ENCODE results near the gene EPB41L3. TPM values are rescaled to one million over a fixed set of nuclear protein-coding genes. Genes with fewer than 3 reads are reported as not detected.

EPB41L3 gene
- total and polyA plus RNA-seq, 10 of the 15 experiments (the other 5 are each of a cell fraction or from before 2014, with no cell fraction given), result 0.11 to 0.69 (median 0.23) TPM; not detected in 6

DNA sequence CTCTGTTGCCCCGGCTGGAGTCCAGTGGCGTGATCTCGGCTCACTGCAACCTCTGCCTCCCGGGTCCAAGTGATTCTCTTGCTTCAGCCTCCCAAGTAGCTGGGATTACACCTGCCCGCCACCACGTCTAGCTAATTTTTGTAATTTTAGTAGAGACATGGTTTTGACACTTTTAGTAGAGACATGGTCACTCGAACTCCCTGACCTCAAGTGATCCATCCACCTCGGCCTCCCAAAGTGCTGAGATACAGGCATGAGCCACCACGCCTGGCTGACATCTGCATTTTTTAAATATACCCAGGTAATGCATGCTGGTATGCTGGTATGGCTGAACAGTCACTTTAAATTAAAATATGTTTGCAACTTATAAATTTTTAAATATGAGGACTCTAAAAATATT lies 91.9 kb downstream of the EPB41L3 start:
- in situ Hi-C loops (cut with MboI) (no loop called here), intact Hi-C loops (cut with micrococcal nuclease; ENCODE audit: unreplicated experiment) (no loop called here)
- SMC1A ChIA-PET (ENCODE audit: uncharacterized antibody, unreplicated experiment), result interaction anchor here (1.6 kb wide), 1 partner anchor 9 kb away, joined by 4 read pairs; no protein-coding TSS in a partner anchor
- no peaks in the 10 kb centered on the region for H3K9me3 ChIP-seq (replicated peaks; ENCODE audit: control insufficient read depth, insufficient read depth, low read length)
- TF ChIP-seq KDM1A (IDR thresholded peaks at IDR 0.05; ENCODE audit: borderline replicate concordance) (no peak), NRF1 (conservative IDR thresholded peaks at IDR 0.05; ENCODE audit: low read depth, low read length) (no peak), ZBTB11 (CRISPR knock-in tag; IDR thresholded peaks at IDR 0.05) (no peak), CREB1 (IDR thresholded peaks at IDR 0.05; ENCODE audit: low read depth) (no peak), BMI1 (IDR thresholded peaks at IDR 0.05; ENCODE audit: borderline replicate concordance) (no peak), FOXK2 (IDR thresholded peaks at IDR 0.05) (no peak), SIX5 (IDR thresholded peaks at IDR 0.05; ENCODE audit: low read depth, low read length, severe bottlenecking) (no peak), RB1 (IDR thresholded peaks at IDR 0.05; ENCODE audit: borderline replicate concordance) (no peak), HDAC6 (IDR thresholded peaks at IDR 0.05; ENCODE audit: unreplicated experiment) (no peak), RBBP5 (conservative IDR thresholded peaks at IDR 0.05) (no peak), BACH1 (IDR thresholded peaks at IDR 0.05; ENCODE audit: borderline replicate concordance) (no peak), CHD1 (IDR thresholded peaks at IDR 0.05; ENCODE audit: low read depth, low read length) (no peak), IKZF1 (conservative IDR thresholded peaks at IDR 0.05) (no peak), SUZ12 (IDR thresholded peaks at IDR 0.05; ENCODE audit: unreplicated experiment) (no peak), BHLHE40 (IDR thresholded peaks at IDR 0.05; ENCODE audit: borderline replicate concordance in 1 of 2, low read depth in 2 of 2, low read length in 1 of 2) (no peak), ZNF274 (IDR thresholded peaks at IDR 0.05; ENCODE audit: insufficient read depth, insufficient read length) (no peak), CHD2 (IDR thresholded peaks at IDR 0.05; ENCODE audit: borderline replicate concordance, low read depth, low read length) (no peak)
- TF ChIP-seq, protein P1, sequence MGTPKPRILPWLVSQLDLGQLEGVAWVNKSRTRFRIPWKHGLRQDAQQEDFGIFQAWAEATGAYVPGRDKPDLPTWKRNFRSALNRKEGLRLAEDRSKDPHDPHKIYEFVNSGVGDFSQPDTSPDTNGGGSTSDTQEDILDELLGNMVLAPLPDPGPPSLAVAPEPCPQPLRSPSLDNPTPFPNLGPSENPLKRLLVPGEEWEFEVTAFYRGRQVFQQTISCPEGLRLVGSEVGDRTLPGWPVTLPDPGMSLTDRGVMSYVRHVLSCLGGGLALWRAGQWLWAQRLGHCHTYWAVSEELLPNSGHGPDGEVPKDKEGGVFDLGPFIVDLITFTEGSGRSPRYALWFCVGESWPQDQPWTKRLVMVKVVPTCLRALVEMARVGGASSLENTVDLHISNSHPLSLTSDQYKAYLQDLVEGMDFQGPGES (IDR thresholded peaks at IDR 0.05), result no peak
- POLR2A ChIA-PET, result no interaction called here
- no peaks in the 10 kb centered on the region; a peak in 1 of 4 replicates for H3K27me3 ChIP-seq (replicated peaks in 1 of 2; ENCODE audit: control insufficient read depth in 2 of 2, insufficient read depth in 2 of 2, low read length in 1 of 2)
- H3K4me2 ChIP-seq (ENCODE audit: control insufficient read depth, insufficient read depth), result no peak overlapping the region
- H3K79me2 ChIP-seq (ENCODE audit: control insufficient read depth, insufficient read depth, low read length), result no peaks in the 10 kb centered on the region
- H3K9ac ChIP-seq (ENCODE audit: control insufficient read depth, insufficient read depth, low read length), result no peak overlapping the region
- WGBS (ENCODE audit: insufficient coverage, insufficient replicate concordance, low lambda C conversion rate, missing lambda C conversion rate), result 31% methylated on average over 9 of the region's 9 CpGs
- DNase-seq (ENCODE audit: low read depth, low spot score), result no peak
- FAIRE-seq, result no peak
- H3K4me1 ChIP-seq (ENCODE audit: control insufficient read depth, insufficient read depth, low read length), result no peaks in the 10 kb centered on the region
- no peak overlapping the region for H3K4me3 ChIP-seq
- CTCF ChIA-PET, result no interaction called here
- RAD21 ChIA-PET (ENCODE audit: unreplicated experiment), result no interaction called here
- no peak overlapping the region for H2AFZ ChIP-seq (ENCODE audit: control insufficient read depth, low read depth, low read length)
- no peaks in the 10 kb centered on the region for H4K20me1 ChIP-seq (ENCODE audit: control insufficient read depth, insufficient read depth)
- no TSS peak for BruUV-seq (replicated peaks)
- no peak overlapping the region for H3K27ac ChIP-seq (ENCODE audit: control insufficient read depth, insufficient read depth)
- H3K36me3 ChIP-seq (ENCODE audit: control insufficient read depth in 2 of 2, insufficient read depth in 2 of 2, low read length in 1 of 2), result no peaks in the 10 kb centered on the region
- ATAC-seq, result no peak

Data from GM12878 (cell line).